WTC11 (cell line): ENCODE measurements around the gene ASCL2. TPM values are rescaled to one million over a fixed set of nuclear protein-coding genes. Genes with fewer than 3 reads are reported as not detected.

Experiments
- ATAC-seq: fragments of 200-7000 bp; cut with Tn5 transposase; 2 replicates; pipeline ENCODE4 v1.10.0; 2021; ENCODE audit warnings: mild to moderate bottlenecking, moderate library complexity
- Bru-seq: library from RNA; stranded (reverse); fragments of 400-500 nt; gene quantifications from one replicate; lab custom pipeline; 2021; lab: Mats Ljungman, UMichigan
- CTCF ChIA-PET: fragments of 300-600 bp; sonication (Branson Sonifier 250); formaldehyde crosslinking; loops from one replicate; lab custom pipeline; 2021; ENCODE audit warnings: antibody characterized with exemption; lab: Charles Lee
- POLR2A ChIA-PET: fragments of 350-600 bp; sonication (Branson Sonifier 250); formaldehyde crosslinking; loops from one replicate; lab custom pipeline; 2021; ENCODE audit warnings: antibody characterized with exemption; lab: Charles Lee
- DNase-seq: peaks from one replicate; pipeline ENCODE4 v3.0.0; 2021; ENCODE audit warnings: low spot score
- H3K27ac Mint-ChIP-seq: 2 replicates; pipeline ENCODE4 v1.8.0; 2021; ENCODE audit warnings: mixed read lengths
- H3K27me3 Mint-ChIP-seq: 2 replicates; pipeline ENCODE4 v1.8.0; 2021; ENCODE audit warnings: low read depth, mild to moderate bottlenecking, moderate library complexity, mixed read lengths
- H3K36me3 Mint-ChIP-seq: 2 replicates; pipeline ENCODE4 v1.8.0; 2021; ENCODE audit warnings: mixed read lengths
- H3K4me1 Mint-ChIP-seq: 2 replicates; pipeline ENCODE4 v1.8.0; 2022; ENCODE audit warnings: mixed read lengths
- H3K4me3 Mint-ChIP-seq: 2 replicates; pipeline ENCODE4 v1.8.0; 2021; ENCODE audit warnings: mild to moderate bottlenecking, moderate library complexity, mixed read lengths
- H3K9me3 Mint-ChIP-seq: 2 replicates; pipeline ENCODE4 v1.8.0; 2021; ENCODE audit warnings: mixed read lengths
- ELF4 ChIP-seq: sonication (generic); formaldehyde crosslinking; IDR thresholded peaks from 2 replicates; pipeline ENCODE4 v1.8.1; 2022; ENCODE audit warnings: low read depth, mild to moderate bottlenecking, moderate library complexity, missing genetic modification reagents
- ESRRA ChIP-seq: sonication (generic); formaldehyde crosslinking; IDR thresholded peaks from 2 replicates; pipeline ENCODE4 v1.8.1; 2022; ENCODE audit warnings: mild to moderate bottlenecking, missing genetic modification reagents, borderline replicate concordance
- ETV6 ChIP-seq: sonication (generic); formaldehyde crosslinking; IDR thresholded peaks from 2 replicates; pipeline ENCODE4 v1.8.1; 2022; ENCODE audit warnings: mild to moderate bottlenecking, missing genetic modification reagents
- FOXJ3 ChIP-seq: sonication (generic); formaldehyde crosslinking; IDR thresholded peaks from 2 replicates; pipeline ENCODE4 v1.9.0; 2021; ENCODE audit warnings: missing genetic modification reagents, mild to moderate bottlenecking, borderline replicate concordance
- FOXK1 ChIP-seq: sonication (generic); formaldehyde crosslinking; IDR thresholded peaks from 2 replicates; pipeline ENCODE4 v1.8.0; 2022; ENCODE audit warnings: mild to moderate bottlenecking, moderate library complexity, missing genetic modification reagents
- GRHL2 ChIP-seq: fragments of 250-450 bp; sonication (Bioruptor Pico); IDR thresholded peaks from 2 replicates; pipeline ENCODE4 v1.8.0; 2022; ENCODE audit warnings: mild to moderate bottlenecking, moderate library complexity; ENCODE audit not compliant: insufficient replicate concordance, severe bottlenecking
- GTF2I ChIP-seq: fragments of 250-450 bp; sonication (Bioruptor Pico); conservative IDR thresholded peaks from 2 replicates; pipeline ENCODE4 v1.4.0; 2021; ENCODE audit warnings: mild to moderate bottlenecking
- JAZF1 ChIP-seq: fragments of 250-450 bp; sonication (Bioruptor Pico); IDR thresholded peaks from 2 replicates; pipeline ENCODE4 v1.9.0; 2021; ENCODE audit warnings: moderate library complexity, mild to moderate bottlenecking, inconsistent platforms
- MXD4 ChIP-seq: fragments of 250-450 bp; sonication (Bioruptor Pico); IDR thresholded peaks from 2 replicates; pipeline ENCODE4 v1.8.0; 2021; ENCODE audit warnings: mild to moderate bottlenecking, moderate library complexity, borderline replicate concordance
- NFATC4 ChIP-seq: fragments of 250-450 bp; sonication (Bioruptor Pico); IDR thresholded peaks from 2 replicates; pipeline ENCODE4 v1.9.0; 2021; ENCODE audit warnings: mild to moderate bottlenecking
- NR3C1 ChIP-seq: sonication (generic); formaldehyde crosslinking; conservative IDR thresholded peaks from 2 replicates; pipeline ENCODE4 v1.8.1; 2023; ENCODE audit warnings: low read depth, mild to moderate bottlenecking, missing genetic modification reagents
- TEAD1 ChIP-seq: sonication (generic); formaldehyde crosslinking; IDR thresholded peaks from 2 replicates; pipeline ENCODE4 v1.8.0; 2022; ENCODE audit warnings: mild to moderate bottlenecking, missing genetic modification reagents
- long read RNA-seq, 3 experiments: library from RNA in 1 of 3; library from capped mRNA in 1 of 3; library from polyadenylated mRNA in 1 of 3; unstranded in 2 of 3; stranded (forward) in 1 of 3; transcript quantifications; one replicate each; pipeline ENCODE4 v2.0.0, GENCODE V29; 2021
- total RNA-seq: library from RNA; stranded (reverse); gene quantifications from 3 replicates; pipeline ENCODE4 v1.2.3, GENCODE V29; 2021
- TF ChIP-seq, protein P1 (sequence below): sonication (generic); formaldehyde crosslinking; IDR thresholded peaks from 2 replicates; pipeline ENCODE4 v1.8.1; 2023; ENCODE audit warnings: mild to moderate bottlenecking, moderate library complexity, missing genetic modification reagents
- TF ChIP-seq, protein P2 (sequence below): sonication (generic); formaldehyde crosslinking; IDR thresholded peaks from 2 replicates; pipeline ENCODE4 v1.8.0; 2022; ENCODE audit warnings: mild to moderate bottlenecking, missing genetic modification reagents
- TF ChIP-seq, protein P3 (sequence below): sonication (generic); formaldehyde crosslinking; IDR thresholded peaks from 2 replicates; pipeline ENCODE4 v1.8.1; 2023; ENCODE audit warnings: mild to moderate bottlenecking, missing genetic modification reagents
- TF ChIP-seq, protein P4 (sequence below): sonication (generic); formaldehyde crosslinking; IDR thresholded peaks from 2 replicates; pipeline ENCODE4 v1.8.1; 2022; ENCODE audit warnings: low read depth, mild to moderate bottlenecking, moderate library complexity, missing genetic modification reagents, borderline replicate concordance
- TF ChIP-seq, protein P5 (sequence below): sonication (generic); formaldehyde crosslinking; IDR thresholded peaks from 2 replicates; pipeline ENCODE4 v1.8.1; 2023; ENCODE audit warnings: mild to moderate bottlenecking, missing genetic modification reagents
- TF ChIP-seq, protein P6 (sequence below): sonication (generic); formaldehyde crosslinking; IDR thresholded peaks from 2 replicates; pipeline ENCODE4 v1.8.0; 2022; ENCODE audit warnings: mild to moderate bottlenecking, missing genetic modification reagents

The ASCL2 gene, protein sequence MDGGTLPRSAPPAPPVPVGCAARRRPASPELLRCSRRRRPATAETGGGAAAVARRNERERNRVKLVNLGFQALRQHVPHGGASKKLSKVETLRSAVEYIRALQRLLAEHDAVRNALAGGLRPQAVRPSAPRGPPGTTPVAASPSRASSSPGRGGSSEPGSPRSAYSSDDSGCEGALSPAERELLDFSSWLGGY
- total RNA-seq (0.24 to 0.73 TPM (median 0.64 TPM) in 3 replicates), Bru-seq, nascent RNA (percentile 12 among the genes with signal in this experiment)
- long read RNA-seq, experiment 1, partial matches to known transcripts, result 0 of 3 reads
- long read RNA-seq, experiment 1, other reads (novel, unspliced or antisense), result 1 of 3 reads
- long read RNA-seq, experiment 2, partial matches to known transcripts, result 0 of 3 reads
- long read RNA-seq, experiment 2, other reads (novel, unspliced or antisense), result 0 of 3 reads
- long read RNA-seq, experiment 3, result 0 reads

DNA sequence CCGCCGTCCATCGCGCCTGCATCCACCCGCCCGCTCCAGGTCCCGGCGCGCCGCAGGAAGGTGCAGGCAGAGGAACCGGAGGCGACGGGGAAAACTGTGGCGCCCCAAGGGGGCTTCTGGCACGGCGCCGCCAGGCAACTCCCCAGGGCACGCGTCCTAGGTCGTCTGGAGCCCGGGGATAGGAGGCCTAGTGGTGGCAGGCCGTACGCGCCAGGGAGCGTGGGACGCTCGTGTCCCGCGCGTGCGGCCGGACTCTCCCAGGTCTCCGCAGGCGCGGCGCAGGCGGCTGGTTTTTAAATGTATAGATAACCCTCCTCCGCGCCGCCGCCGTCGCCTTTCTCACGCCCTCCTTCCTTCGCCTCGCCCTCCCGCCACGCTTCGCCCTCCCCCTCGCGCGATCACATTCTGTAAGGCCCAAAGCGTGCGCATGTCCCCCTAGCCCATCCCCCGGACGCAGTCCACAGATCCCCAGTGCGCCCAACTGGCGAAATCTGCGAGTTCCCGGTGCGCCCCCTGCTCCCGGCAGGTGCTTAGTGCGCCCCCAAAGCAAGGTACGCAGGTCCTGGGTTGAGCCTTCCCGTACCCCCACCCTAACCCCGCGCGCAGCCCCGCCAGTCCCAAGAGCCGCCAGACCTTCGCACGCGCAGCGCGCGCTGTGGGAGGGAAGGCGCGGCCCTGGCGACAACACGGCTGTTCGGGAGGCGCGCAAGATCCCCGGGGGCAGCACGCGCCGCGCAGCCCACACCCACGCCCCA is at the start of gene ASCL2:
TSS of gene ASCL2 (minus strand) at position 267 of the 755 bp plus-strand sequence. CDS start at position 11, 256 bp downstream.
- 0 out of 2 replicates have a peak, but pooled peaks have one; percentile 7 for TF ChIP-seq ELF4 (CRISPR knock-in tag)
- TF ChIP-seq, protein P1, sequence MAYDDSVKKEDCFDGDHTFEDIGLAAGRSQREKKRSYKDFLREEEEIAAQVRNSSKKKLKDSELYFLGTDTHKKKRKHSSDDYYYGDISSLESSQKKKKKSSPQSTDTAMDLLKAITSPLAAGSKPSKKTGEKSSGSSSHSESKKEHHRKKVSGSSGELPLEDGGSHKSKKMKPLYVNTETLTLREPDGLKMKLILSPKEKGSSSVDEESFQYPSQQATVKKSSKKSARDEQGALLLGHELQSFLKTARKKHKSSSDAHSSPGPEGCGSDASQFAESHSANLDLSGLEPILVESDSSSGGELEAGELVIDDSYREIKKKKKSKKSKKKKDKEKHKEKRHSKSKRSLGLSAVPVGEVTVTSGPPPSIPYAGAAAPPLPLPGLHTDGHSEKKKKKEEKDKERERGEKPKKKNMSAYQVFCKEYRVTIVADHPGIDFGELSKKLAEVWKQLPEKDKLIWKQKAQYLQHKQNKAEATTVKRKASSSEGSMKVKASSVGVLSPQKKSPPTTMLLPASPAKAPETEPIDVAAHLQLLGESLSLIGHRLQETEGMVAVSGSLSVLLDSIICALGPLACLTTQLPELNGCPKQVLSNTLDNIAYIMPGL, result peak; percentile 7; the same call in 1 of the 2 replicates
- no peak for TF ChIP-seq MXD4 (CRISPR knock-in tag)
- no peak for DNase-seq
- POLR2A ChIA-PET, result no interaction called here
- no peaks in the 10 kb centered on the region for H3K9me3 Mint-ChIP-seq
- no peak within 1 kb of the TSS for H3K27ac Mint-ChIP-seq
- H3K36me3 Mint-ChIP-seq, result no peaks in the 10 kb centered on the region
- CTCF ChIA-PET, result interaction anchor here (0.9 to 2.3 kb wide), 3 partner anchors 28 to 62 kb away, joined by 3 to 10 read pairs (median 6); no protein-coding TSS in a partner anchor
- no peak for ATAC-seq
- H3K27me3 Mint-ChIP-seq, result peaks cover 76% of the 10 kb centered on the region
- H3K4me1 Mint-ChIP-seq, result peaks cover 11% of the 10 kb centered on the region
- H3K4me3 Mint-ChIP-seq, result peak within 1 kb of the TSS; percentile 53

DNA sequence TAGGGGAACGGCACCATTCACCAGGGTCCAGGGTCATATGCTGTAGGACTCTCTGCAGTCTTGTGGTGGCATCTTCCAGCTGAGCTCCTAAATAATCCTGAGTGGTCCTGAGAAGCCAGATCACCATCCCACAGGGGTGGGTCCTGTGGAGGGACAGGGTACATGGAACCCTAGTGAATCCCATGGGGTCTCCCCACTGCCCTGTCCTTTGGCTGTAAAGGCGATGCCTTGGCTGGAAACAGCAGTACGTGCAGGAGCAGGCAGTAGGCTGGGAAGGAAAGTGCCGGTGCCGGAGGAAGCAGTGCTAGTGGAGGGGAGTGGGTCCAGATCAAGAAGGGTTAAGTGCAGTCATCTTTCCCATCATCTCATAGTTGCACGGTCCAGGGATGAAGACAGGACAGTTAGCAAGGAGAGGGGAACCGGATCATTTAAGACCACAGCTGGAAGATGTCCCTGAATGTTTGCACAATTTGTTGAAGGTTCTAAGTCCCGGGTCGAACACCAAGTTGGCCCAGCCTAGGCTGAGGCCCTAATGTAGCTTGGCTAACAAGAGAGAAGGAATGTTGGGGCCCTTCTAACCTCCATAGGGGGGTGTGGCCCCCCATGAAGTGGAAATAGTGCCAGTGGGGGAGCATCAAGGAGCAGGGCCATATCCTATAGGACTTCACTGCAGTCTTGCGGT is 49.5 kb upstream of the ASCL2 start:
- no peaks in the 10 kb centered on the region for H3K36me3 Mint-ChIP-seq
- ChIA-PET POLR2A (no interaction called here), CTCF (interaction anchor here (1.1 to 1.5 kb wide), 2 partner anchors 14 to 99 kb away, joined by 5 to 7 read pairs; no protein-coding TSS in a partner anchor)
- H3K9me3 Mint-ChIP-seq, result peaks cover 18% of the 10 kb centered on the region
- ATAC-seq, result no peak
- DNase-seq, result no peak
- H3K27me3 Mint-ChIP-seq, result peaks cover 27% of the 10 kb centered on the region
- no peaks in the 10 kb centered on the region for H3K4me1 Mint-ChIP-seq
- H3K27ac Mint-ChIP-seq, result no peak overlapping the region
- TF ChIP-seq JAZF1 (no peak), MXD4 (CRISPR knock-in tag) (no peak), ESRRA (CRISPR knock-in tag) (no peak), ETV6 (CRISPR knock-in tag) (no peak), NFATC4 (CRISPR knock-in tag) (no peak), TEAD1 (CRISPR knock-in tag) (no peak), FOXJ3 (CRISPR knock-in tag) (no peak), GRHL2 (no peak), NR3C1 (CRISPR knock-in tag) (no peak)
- TF ChIP-seq, protein P2, sequence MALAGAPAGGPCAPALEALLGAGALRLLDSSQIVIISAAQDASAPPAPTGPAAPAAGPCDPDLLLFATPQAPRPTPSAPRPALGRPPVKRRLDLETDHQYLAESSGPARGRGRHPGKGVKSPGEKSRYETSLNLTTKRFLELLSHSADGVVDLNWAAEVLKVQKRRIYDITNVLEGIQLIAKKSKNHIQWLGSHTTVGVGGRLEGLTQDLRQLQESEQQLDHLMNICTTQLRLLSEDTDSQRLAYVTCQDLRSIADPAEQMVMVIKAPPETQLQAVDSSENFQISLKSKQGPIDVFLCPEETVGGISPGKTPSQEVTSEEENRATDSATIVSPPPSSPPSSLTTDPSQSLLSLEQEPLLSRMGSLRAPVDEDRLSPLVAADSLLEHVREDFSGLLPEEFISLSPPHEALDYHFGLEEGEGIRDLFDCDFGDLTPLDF, result no peak
- TF ChIP-seq, protein P3, sequence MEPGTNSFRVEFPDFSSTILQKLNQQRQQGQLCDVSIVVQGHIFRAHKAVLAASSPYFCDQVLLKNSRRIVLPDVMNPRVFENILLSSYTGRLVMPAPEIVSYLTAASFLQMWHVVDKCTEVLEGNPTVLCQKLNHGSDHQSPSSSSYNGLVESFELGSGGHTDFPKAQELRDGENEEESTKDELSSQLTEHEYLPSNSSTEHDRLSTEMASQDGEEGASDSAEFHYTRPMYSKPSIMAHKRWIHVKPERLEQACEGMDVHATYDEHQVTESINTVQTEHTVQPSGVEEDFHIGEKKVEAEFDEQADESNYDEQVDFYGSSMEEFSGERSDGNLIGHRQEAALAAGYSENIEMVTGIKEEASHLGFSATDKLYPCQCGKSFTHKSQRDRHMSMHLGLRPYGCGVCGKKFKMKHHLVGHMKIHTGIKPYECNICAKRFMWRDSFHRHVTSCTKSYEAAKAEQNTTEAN (CRISPR knock-in tag), result no peak
- TF ChIP-seq, all 79 proteins: peak for 0
- H3K4me3 Mint-ChIP-seq, result no peak overlapping the region

DNA sequence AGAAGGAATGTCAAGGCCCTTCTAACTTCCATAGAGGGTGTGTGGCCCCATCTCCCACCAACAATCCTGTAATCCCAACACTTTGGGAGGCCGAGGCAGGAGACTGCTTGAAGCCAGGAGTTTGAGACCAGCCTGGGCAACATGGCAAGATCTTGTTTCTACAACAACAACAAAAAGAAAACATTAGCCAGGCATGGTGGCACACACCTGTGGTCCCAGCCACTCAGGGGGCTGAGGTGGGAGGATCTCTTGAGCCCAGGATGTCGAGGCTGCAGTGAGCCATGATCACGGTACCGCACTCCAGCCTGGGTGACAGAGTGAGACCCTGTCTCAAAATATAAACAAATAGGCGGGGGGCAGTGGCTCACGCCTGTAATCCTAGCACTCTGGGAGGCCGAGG is 48.3 kb upstream of the ASCL2 start:
- no peak for DNase-seq
- H3K27ac Mint-ChIP-seq, result no peak overlapping the region
- H3K36me3 Mint-ChIP-seq, result no peaks in the 10 kb centered on the region
- H3K4me3 Mint-ChIP-seq, result no peak overlapping the region
- ATAC-seq, result no peak
- H3K9me3 Mint-ChIP-seq, result peaks cover 18% of the 10 kb centered on the region
- ChIA-PET POLR2A (no interaction called here), CTCF (no interaction called here)
- no peaks in the 10 kb centered on the region for H3K4me1 Mint-ChIP-seq
- H3K27me3 Mint-ChIP-seq, result peaks cover 22% of the 10 kb centered on the region
- TF ChIP-seq, protein P4, sequence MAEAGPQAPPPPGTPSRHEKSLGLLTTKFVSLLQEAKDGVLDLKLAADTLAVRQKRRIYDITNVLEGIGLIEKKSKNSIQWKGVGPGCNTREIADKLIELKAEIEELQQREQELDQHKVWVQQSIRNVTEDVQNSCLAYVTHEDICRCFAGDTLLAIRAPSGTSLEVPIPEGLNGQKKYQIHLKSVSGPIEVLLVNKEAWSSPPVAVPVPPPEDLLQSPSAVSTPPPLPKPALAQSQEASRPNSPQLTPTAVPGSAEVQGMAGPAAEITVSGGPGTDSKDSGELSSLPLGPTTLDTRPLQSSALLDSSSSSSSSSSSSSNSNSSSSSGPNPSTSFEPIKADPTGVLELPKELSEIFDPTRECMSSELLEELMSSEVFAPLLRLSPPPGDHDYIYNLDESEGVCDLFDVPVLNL (CRISPR knock-in tag), result no peak
- TF ChIP-seq FOXK1 (CRISPR knock-in tag) (no peak), GTF2I (CRISPR knock-in tag) (no peak)
- TF ChIP-seq, protein P5, sequence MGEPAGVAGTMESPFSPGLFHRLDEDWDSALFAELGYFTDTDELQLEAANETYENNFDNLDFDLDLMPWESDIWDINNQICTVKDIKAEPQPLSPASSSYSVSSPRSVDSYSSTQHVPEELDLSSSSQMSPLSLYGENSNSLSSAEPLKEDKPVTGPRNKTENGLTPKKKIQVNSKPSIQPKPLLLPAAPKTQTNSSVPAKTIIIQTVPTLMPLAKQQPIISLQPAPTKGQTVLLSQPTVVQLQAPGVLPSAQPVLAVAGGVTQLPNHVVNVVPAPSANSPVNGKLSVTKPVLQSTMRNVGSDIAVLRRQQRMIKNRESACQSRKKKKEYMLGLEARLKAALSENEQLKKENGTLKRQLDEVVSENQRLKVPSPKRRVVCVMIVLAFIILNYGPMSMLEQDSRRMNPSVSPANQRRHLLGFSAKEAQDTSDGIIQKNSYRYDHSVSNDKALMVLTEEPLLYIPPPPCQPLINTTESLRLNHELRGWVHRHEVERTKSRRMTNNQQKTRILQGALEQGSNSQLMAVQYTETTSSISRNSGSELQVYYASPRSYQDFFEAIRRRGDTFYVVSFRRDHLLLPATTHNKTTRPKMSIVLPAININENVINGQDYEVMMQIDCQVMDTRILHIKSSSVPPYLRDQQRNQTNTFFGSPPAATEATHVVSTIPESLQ, result no peak
- TF ChIP-seq, protein P6, sequence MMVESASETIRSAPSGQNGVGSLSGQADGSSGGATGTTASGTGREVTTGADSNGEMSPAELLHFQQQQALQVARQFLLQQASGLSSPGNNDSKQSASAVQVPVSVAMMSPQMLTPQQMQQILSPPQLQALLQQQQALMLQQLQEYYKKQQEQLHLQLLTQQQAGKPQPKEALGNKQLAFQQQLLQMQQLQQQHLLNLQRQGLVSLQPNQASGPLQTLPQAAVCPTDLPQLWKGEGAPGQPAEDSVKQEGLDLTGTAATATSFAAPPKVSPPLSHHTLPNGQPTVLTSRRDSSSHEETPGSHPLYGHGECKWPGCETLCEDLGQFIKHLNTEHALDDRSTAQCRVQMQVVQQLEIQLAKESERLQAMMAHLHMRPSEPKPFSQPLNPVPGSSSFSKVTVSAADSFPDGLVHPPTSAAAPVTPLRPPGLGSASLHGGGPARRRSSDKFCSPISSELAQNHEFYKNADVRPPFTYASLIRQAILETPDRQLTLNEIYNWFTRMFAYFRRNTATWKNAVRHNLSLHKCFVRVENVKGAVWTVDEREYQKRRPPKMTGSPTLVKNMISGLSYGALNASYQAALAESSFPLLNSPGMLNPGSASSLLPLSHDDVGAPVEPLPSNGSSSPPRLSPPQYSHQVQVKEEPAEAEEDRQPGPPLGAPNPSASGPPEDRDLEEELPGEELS (CRISPR knock-in tag), result no peak
